ENCODE measurements around the gene RTL3. TPM values are rescaled to one million over a fixed set of nuclear protein-coding genes. Genes with fewer than 3 reads are reported as not detected.

Gene RTL3
- total RNA-seq, 1 experiment from 2014 or later: not detected

DNA sequence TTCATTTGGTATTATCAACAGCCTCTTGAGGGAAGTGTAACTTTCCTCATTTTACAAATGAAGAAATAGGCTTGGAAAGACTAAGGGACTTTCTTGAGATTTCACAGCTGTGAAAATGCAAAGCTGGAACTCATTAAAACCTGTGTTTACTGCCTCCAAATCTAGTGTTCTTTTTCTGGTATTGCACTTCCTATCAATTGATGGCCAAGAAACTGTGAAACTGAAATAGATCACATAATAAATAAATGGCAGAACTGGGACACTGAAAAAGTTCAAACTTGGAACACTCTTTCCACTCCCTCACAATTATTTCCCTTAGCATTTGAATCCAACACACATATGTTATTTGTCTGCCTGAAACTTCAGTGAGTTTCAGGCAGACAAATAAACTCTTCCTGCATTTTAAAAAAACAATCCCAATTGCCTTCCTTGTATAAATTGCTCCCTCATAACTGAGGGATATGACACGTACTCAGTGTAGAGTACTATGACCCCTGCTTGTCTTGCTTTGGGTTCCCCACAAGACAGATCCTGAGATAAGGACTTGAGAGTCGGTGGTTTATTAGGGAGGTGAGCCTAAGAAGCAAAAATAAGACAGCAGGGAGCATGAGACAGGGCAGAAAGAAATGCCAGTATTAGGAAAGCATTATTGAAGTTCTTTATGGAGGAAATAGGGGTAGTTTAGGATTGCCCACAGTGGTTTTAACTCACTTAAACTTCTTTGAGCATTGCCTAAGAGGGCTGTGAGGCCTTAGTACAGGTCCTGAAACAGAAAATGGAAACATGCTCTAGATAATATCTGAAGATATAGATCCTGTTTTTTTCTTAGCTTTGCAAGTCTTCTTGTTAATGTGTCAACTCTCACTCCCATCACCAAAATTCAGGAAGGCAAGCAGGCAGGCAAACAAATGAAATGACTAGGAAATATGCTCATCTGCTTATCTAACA is 33.9 kb downstream of the RTL3 start:
- Mint-ChIP-seq H3K36me3 (ENCODE audit: insufficient read depth, unreplicated experiment) (no peaks in the 10 kb centered on the region), H3K27ac (ENCODE audit: unreplicated experiment) (no peak overlapping the region), H3K9me3 (ENCODE audit: unreplicated experiment) (no peaks in the 10 kb centered on the region), H3K27me3 (ENCODE audit: insufficient read depth, unreplicated experiment) (no peaks in the 10 kb centered on the region), H3K4me1 (ENCODE audit: low read depth, unreplicated experiment) (no peaks in the 10 kb centered on the region), H3K4me3 (ENCODE audit: unreplicated experiment) (no peak overlapping the region)
- TF ChIP-seq, protein P1, sequence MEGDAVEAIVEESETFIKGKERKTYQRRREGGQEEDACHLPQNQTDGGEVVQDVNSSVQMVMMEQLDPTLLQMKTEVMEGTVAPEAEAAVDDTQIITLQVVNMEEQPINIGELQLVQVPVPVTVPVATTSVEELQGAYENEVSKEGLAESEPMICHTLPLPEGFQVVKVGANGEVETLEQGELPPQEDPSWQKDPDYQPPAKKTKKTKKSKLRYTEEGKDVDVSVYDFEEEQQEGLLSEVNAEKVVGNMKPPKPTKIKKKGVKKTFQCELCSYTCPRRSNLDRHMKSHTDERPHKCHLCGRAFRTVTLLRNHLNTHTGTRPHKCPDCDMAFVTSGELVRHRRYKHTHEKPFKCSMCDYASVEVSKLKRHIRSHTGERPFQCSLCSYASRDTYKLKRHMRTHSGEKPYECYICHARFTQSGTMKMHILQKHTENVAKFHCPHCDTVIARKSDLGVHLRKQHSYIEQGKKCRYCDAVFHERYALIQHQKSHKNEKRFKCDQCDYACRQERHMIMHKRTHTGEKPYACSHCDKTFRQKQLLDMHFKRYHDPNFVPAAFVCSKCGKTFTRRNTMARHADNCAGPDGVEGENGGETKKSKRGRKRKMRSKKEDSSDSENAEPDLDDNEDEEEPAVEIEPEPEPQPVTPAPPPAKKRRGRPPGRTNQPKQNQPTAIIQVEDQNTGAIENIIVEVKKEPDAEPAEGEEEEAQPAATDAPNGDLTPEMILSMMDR (IDR thresholded peaks at IDR 0.05; ENCODE audit: insufficient read depth in 1 of 2, low read depth in 1 of 2, low read length in 1 of 2, severe bottlenecking in 1 of 2, unreplicated experiment in 1 of 2): no peak
- no peaks in the 10 kb centered on the region for H3K4me1 ChIP-seq
- no TSS peak for BruUV-seq (replicated peaks)
- H3K9me3 ChIP-seq: no peaks in the 10 kb centered on the region
- no peaks in the 10 kb centered on the region for H3K27me3 ChIP-seq (replicated peaks; ENCODE audit: control insufficient read depth, insufficient read depth, low read length)
- ChIA-PET CTCF (no interaction called here), POLR2A (no interaction called here)
- intact Hi-C loops (cut with micrococcal nuclease; ENCODE audit: unreplicated experiment): no loop called here
- no peaks in the 10 kb centered on the region for H3K36me3 ChIP-seq (ENCODE audit: control insufficient read depth, insufficient read depth, low read length)
- DNase-seq: no peak
- no peak overlapping the region for H3K4me3 ChIP-seq (ENCODE audit: low read depth, low read length)

- H3K27me3 ChIP-seq (replicated peaks; ENCODE audit: control insufficient read depth, insufficient read depth, low read length): no peaks in the 10 kb centered on the region
- no peaks in the 10 kb centered on the region for H3K36me3 ChIP-seq (ENCODE audit: control insufficient read depth, insufficient read depth, low read length)
- intact Hi-C loops (cut with micrococcal nuclease; ENCODE audit: unreplicated experiment): no loop called here
- no peak overlapping the region for H3K4me3 ChIP-seq (ENCODE audit: low read depth, low read length)
- DNase-seq: no peak
- no peaks in the 10 kb centered on the region for H3K9me3 ChIP-seq
- POLR2A ChIA-PET: no interaction called here
- no peaks in the 10 kb centered on the region for H3K4me1 Mint-ChIP-seq (ENCODE audit: low read depth, unreplicated experiment)
- CTCF ChIA-PET: no interaction called here
- H3K9me3 Mint-ChIP-seq (ENCODE audit: unreplicated experiment): no peaks in the 10 kb centered on the region
- H3K27ac Mint-ChIP-seq (ENCODE audit: unreplicated experiment): no peak overlapping the region
- no peaks in the 10 kb centered on the region for H3K36me3 Mint-ChIP-seq (ENCODE audit: insufficient read depth, unreplicated experiment)
- no peaks in the 10 kb centered on the region for H3K4me1 ChIP-seq
- H3K4me3 Mint-ChIP-seq (ENCODE audit: unreplicated experiment): no peak overlapping the region
- TF ChIP-seq, protein P1 (IDR thresholded peaks at IDR 0.05; ENCODE audit: insufficient read depth in 1 of 2, low read depth in 1 of 2, low read length in 1 of 2, severe bottlenecking in 1 of 2, unreplicated experiment in 1 of 2): no peak
- BruUV-seq (replicated peaks): no TSS peak
- H3K27me3 Mint-ChIP-seq (ENCODE audit: insufficient read depth, unreplicated experiment): no peaks in the 10 kb centered on the region
Measured at GRCh38 chrX:78624426-78624825, 34.7 kb downstream of the RTL3 start.

DNA sequence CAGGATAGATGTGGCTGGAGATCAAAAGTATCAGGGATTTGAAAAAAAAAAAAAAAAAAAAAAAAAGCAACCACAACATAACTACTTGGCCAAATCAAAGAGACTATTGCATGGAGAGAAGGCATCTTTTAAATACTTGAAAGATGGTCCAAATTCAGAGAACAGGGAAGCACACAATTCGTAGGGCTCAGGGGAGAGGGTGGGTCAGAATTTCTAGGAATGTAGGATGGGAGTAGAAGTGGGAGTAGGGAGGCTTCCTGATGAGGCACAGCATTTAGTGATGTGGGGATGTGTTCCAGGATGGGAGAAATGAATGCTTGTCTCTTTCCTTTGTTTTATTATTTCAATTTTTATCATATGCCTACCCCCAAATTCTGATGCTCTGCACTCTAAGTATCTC is 36.3 kb downstream of the RTL3 start:
- Mint-ChIP-seq H3K36me3 (ENCODE audit: insufficient read depth, unreplicated experiment) (no peaks in the 10 kb centered on the region), H3K4me1 (ENCODE audit: low read depth, unreplicated experiment) (no peaks in the 10 kb centered on the region), H3K27me3 (ENCODE audit: insufficient read depth, unreplicated experiment) (no peaks in the 10 kb centered on the region), H3K27ac (ENCODE audit: unreplicated experiment) (no peak overlapping the region), H3K4me3 (ENCODE audit: unreplicated experiment) (no peak overlapping the region), H3K9me3 (ENCODE audit: unreplicated experiment) (no peaks in the 10 kb centered on the region)
- no peak for DNase-seq
- no peaks in the 10 kb centered on the region for H3K9me3 ChIP-seq
- CTCF ChIA-PET: no interaction called here
- H3K4me1 ChIP-seq: no peaks in the 10 kb centered on the region
- no peaks in the 10 kb centered on the region for H3K27me3 ChIP-seq (replicated peaks; ENCODE audit: control insufficient read depth, insufficient read depth, low read length)
- no peaks in the 10 kb centered on the region for H3K36me3 ChIP-seq (ENCODE audit: control insufficient read depth, insufficient read depth, low read length)
- no peak overlapping the region for H3K4me3 ChIP-seq (ENCODE audit: low read depth, low read length)
- intact Hi-C loops (cut with micrococcal nuclease; ENCODE audit: unreplicated experiment): no loop called here
- no TSS peak for BruUV-seq (replicated peaks)
- POLR2A ChIA-PET: no interaction called here
- TF ChIP-seq, protein P1 (IDR thresholded peaks at IDR 0.05; ENCODE audit: insufficient read depth in 1 of 2, low read depth in 1 of 2, low read length in 1 of 2, severe bottlenecking in 1 of 2, unreplicated experiment in 1 of 2): no peak

Measured in Caco-2 (cell line).